Panc1 (cell line): ENCODE results near the gene PLXND1. TPM values are rescaled to one million over a fixed set of nuclear protein-coding genes. Genes with fewer than 3 reads are reported as not detected.

ENCODE experiments used
- ATAC-seq: fragments of 200-7000 bp; cut with Tn5 transposase; 2 replicates; pipeline ENCODE4 v1.9.1; 2020; ENCODE audit warnings: mild to moderate bottlenecking, moderate library complexity
- BruUV-seq: library from RNA; stranded (reverse); fragments of 400-500 nt; replicated peaks from 2 replicates; lab custom pipeline; 2021; lab: Mats Ljungman, UMichigan
- CTCF ChIA-PET: fragments of 300-600 bp; sonication (Branson Sonifier 250); formaldehyde crosslinking; loops from one replicate; lab custom pipeline; 2022; ENCODE audit warnings: antibody characterized with exemption; lab: Charles Lee
- POLR2A ChIA-PET: fragments of 300-600 bp; sonication (Branson Sonifier 250); formaldehyde crosslinking; loops from one replicate; lab custom pipeline; 2022; ENCODE audit warnings: antibody characterized with exemption; lab: Charles Lee
- DNase-seq: peaks from one replicate; pipeline ENCODE4 v3.0.0-alpha.2; 2010; ENCODE audit warnings: low read depth, low spot score
- H3K27ac ChIP-seq: 2 replicates; pipeline ENCODE4 v1.5.1; 2011; ENCODE audit warnings: mild to moderate bottlenecking, low read length, inconsistent platforms
- H3K27me3 ChIP-seq: fragments of 200-500 bp; sonication (Bioruptor generic); 2 replicates; pipeline ENCODE4 v1.6.0; 2014; ENCODE audit warnings: low read length, inconsistent platforms; ENCODE audit not compliant: control insufficient read depth, insufficient read depth
- H3K36me3 ChIP-seq: fragments of 200-500 bp; sonication (Bioruptor generic); 2 replicates; pipeline ENCODE4 v1.5.1; 2014; ENCODE audit warnings: inconsistent platforms, mild to moderate bottlenecking, low read length, moderate library complexity; ENCODE audit not compliant: control insufficient read depth, insufficient read depth
- H3K4me1 ChIP-seq: 2 replicates; pipeline ENCODE4 v1.5.1; 2011; ENCODE audit warnings: inconsistent platforms, mild to moderate bottlenecking, low read length, moderate library complexity; ENCODE audit not compliant: control insufficient read depth, insufficient read depth
- H3K4me3 ChIP-seq, 2 experiments: 2 replicates each; pipeline ENCODE4 v1.5.1; 2011 to 2012; ENCODE audit warnings: low read depth in 2 of 2, low read length in 2 of 2, mild to moderate bottlenecking in 2 of 2, inconsistent platforms in 1 of 2, moderate library complexity in 1 of 2
- H3K9me3 ChIP-seq: fragments of 200-500 bp; sonication (Bioruptor generic); 2 replicates; pipeline ENCODE4 v1.5.1; 2014; ENCODE audit warnings: low read depth, mild to moderate bottlenecking, inconsistent platforms, low read length, moderate library complexity; ENCODE audit not compliant: control insufficient read depth, insufficient read depth
- POLR2AphosphoS5 ChIP-seq: IDR thresholded peaks from 2 replicates; pipeline ENCODE4 v1.6.1; 2012; ENCODE audit warnings: mild to moderate bottlenecking, low read depth, low read length, moderate library complexity
- SIN3A ChIP-seq: IDR thresholded peaks from 2 replicates; pipeline ENCODE4 v1.6.1; 2012; ENCODE audit warnings: low read depth, mild to moderate bottlenecking, low read length, moderate library complexity, borderline replicate concordance; ENCODE audit not compliant: insufficient read depth
- TCF7L2 ChIP-seq: IDR thresholded peaks from 2 replicates; pipeline ENCODE4 v1.6.1; 2011; ENCODE audit warnings: mild to moderate bottlenecking, low read depth, low read length, inconsistent platforms
- in situ Hi-C: cut with HindIII; loops from 2 replicates; pipeline ENCODE4 v1.10.0; 2016; ENCODE audit warnings: low sequenced_read_pairs, low pct_unique_long_range_greater_than_20kb
- intact Hi-C: fragments of 100-400 bp; cut with micrococcal nuclease; formaldehyde crosslinking; loops from one replicate; pipeline ENCODE4 v1.10.0; 2022; ENCODE audit not compliant: unreplicated experiment
- total RNA-seq: library from RNA; stranded (reverse); gene quantifications from one replicate; pipeline ENCODE4 v1.2.1, GENCODE V29; 2021; ENCODE audit not compliant: unreplicated experiment
- TF ChIP-seq, protein P1 (sequence below), 2 experiments: IDR thresholded peaks; 2 replicates each; pipeline ENCODE4 v1.6.1; 2011 to 2012; ENCODE audit warnings: low read depth in 2 of 2, control low read depth in 1 of 2, low read length in 1 of 2, mild to moderate bottlenecking in 1 of 2, moderate library complexity in 1 of 2; ENCODE audit not compliant: insufficient read depth in 1 of 2
- TF ChIP-seq, protein P2 (sequence below): fragments of 450-650 bp; IDR thresholded peaks from 2 replicates; pipeline ENCODE4 v1.5.1; 2017; ENCODE audit warnings: mild to moderate bottlenecking

Gene PLXND1
- total RNA-seq, 1 experiment from 2014 or later, result 248 TPM

GRCh38 chr3:129635656-129636055, 29.2 kb upstream of the PLXND1 start:
- TF ChIP-seq, protein P1, sequence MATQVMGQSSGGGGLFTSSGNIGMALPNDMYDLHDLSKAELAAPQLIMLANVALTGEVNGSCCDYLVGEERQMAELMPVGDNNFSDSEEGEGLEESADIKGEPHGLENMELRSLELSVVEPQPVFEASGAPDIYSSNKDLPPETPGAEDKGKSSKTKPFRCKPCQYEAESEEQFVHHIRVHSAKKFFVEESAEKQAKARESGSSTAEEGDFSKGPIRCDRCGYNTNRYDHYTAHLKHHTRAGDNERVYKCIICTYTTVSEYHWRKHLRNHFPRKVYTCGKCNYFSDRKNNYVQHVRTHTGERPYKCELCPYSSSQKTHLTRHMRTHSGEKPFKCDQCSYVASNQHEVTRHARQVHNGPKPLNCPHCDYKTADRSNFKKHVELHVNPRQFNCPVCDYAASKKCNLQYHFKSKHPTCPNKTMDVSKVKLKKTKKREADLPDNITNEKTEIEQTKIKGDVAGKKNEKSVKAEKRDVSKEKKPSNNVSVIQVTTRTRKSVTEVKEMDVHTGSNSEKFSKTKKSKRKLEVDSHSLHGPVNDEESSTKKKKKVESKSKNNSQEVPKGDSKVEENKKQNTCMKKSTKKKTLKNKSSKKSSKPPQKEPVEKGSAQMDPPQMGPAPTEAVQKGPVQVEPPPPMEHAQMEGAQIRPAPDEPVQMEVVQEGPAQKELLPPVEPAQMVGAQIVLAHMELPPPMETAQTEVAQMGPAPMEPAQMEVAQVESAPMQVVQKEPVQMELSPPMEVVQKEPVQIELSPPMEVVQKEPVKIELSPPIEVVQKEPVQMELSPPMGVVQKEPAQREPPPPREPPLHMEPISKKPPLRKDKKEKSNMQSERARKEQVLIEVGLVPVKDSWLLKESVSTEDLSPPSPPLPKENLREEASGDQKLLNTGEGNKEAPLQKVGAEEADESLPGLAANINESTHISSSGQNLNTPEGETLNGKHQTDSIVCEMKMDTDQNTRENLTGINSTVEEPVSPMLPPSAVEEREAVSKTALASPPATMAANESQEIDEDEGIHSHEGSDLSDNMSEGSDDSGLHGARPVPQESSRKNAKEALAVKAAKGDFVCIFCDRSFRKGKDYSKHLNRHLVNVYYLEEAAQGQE (IDR thresholded peaks at IDR 0.05; ENCODE audit: insufficient read depth in 1 of 2, low read depth in 2 of 2, low read length in 1 of 2), result no peak
- no peak for TF ChIP-seq SIN3A
- no peak for TF ChIP-seq TCF7L2
- no peak for TF ChIP-seq POLR2AphosphoS5
- TF ChIP-seq, protein P2, sequence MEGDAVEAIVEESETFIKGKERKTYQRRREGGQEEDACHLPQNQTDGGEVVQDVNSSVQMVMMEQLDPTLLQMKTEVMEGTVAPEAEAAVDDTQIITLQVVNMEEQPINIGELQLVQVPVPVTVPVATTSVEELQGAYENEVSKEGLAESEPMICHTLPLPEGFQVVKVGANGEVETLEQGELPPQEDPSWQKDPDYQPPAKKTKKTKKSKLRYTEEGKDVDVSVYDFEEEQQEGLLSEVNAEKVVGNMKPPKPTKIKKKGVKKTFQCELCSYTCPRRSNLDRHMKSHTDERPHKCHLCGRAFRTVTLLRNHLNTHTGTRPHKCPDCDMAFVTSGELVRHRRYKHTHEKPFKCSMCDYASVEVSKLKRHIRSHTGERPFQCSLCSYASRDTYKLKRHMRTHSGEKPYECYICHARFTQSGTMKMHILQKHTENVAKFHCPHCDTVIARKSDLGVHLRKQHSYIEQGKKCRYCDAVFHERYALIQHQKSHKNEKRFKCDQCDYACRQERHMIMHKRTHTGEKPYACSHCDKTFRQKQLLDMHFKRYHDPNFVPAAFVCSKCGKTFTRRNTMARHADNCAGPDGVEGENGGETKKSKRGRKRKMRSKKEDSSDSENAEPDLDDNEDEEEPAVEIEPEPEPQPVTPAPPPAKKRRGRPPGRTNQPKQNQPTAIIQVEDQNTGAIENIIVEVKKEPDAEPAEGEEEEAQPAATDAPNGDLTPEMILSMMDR, result no peak
- no peaks in the 10 kb centered on the region; the same call in 1 of the 2 replicates for H3K9me3 ChIP-seq
- no peak for DNase-seq
- intact Hi-C loops, result no loop called here
- BruUV-seq, result no TSS peak
- ChIA-PET CTCF (no interaction called here), POLR2A (no interaction called here)
- ATAC-seq, result no peak
- H3K4me1 ChIP-seq, result no peaks in the 10 kb centered on the region
- H3K27me3 ChIP-seq, result no peaks in the 10 kb centered on the region
- H3K4me3 ChIP-seq, result no peak overlapping the region
- no peak overlapping the region for H3K27ac ChIP-seq
- in situ Hi-C loops, result no loop called here
- H3K36me3 ChIP-seq, result no peaks in the 10 kb centered on the region

DNA sequence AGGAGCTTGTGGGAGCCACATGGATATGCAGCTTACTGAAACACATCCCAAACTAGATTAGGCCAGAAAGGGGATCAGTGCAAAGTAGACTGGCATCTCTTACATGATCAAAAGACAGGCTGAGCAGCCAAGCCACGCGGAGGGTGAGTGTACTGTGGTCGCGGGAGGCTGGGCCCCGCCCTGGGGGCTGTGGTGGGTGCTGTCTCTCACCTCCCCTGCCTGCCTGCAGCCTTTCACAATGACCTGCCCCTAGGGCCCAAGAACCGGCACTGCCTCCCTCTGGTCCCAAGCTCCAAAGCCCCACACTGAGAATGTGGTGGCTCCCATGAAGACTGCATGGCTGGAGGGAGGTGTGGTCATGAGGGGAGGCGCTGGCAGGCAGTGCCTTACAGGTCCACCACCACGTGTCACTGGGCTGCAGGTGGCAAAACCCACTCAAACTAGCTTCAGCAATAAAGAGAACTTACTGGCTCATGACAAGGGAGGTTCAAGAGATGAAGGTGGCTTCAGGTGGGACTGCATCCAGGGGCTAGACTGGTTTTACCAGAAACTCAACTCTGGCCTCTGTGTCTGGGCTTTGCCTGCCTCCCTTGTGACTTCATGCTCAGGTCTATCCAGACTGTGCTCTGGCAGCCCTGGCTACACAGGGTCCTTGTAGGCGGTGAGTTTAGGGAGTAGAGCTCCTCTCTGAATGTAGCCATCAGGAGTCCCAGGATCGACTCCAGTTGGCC, 27.4 kb upstream of the PLXND1 start:
- H3K9me3 ChIP-seq, result no peaks in the 10 kb centered on the region; the same call in 1 of the 2 replicates
- no peak for TF ChIP-seq TCF7L2
- TF ChIP-seq SIN3A, result no peak
- TF ChIP-seq, protein P2, result no peak
- TF ChIP-seq, protein P1 (IDR thresholded peaks at IDR 0.05; ENCODE audit: insufficient read depth in 1 of 2, low read depth in 2 of 2, low read length in 1 of 2), result no peak
- TF ChIP-seq POLR2AphosphoS5, result no peak
- intact Hi-C loops (no loop called here), in situ Hi-C loops (no loop called here)
- no peak overlapping the region for H3K4me3 ChIP-seq
- no peaks in the 10 kb centered on the region for H3K4me1 ChIP-seq
- ChIA-PET CTCF (no interaction called here), POLR2A (no interaction called here)
- H3K27ac ChIP-seq, result no peak overlapping the region
- DNase-seq (no peak), ATAC-seq (no peak; the same call in 1 of the 2 replicates)
- no peaks in the 10 kb centered on the region for H3K27me3 ChIP-seq
- no peaks in the 10 kb centered on the region for H3K36me3 ChIP-seq
- no TSS peak for BruUV-seq
